Erythroblast (primary cell): ENCODE results near the gene CDC34.

Experiments
- DNase-seq, 2 experiments: peaks; one replicate each; lab custom pipeline; 2025; lab: John Stamatoyannopoulos, UW
- GATA1 ChIP-seq: IDR thresholded peaks from 2 replicates; pipeline ENCODE4 v1.6.1; 2011; ENCODE audit warnings: low read depth, mild to moderate bottlenecking, control low read depth, low read length, moderate library complexity
- POLR2A ChIP-seq: IDR thresholded peaks from 2 replicates; pipeline ENCODE4 v1.6.1; 2011; ENCODE audit warnings: mild to moderate bottlenecking, low read length

Gene CDC34

GRCh38 chr19:522726-523125 lies 8.8 kb upstream of the CDC34 start:
- TF ChIP-seq GATA1 (no peak), POLR2A (no peak)
- no peak for DNase-seq

GRCh38 chr19:524062-524674 lies 7.4 kb upstream of the CDC34 start:
- TF ChIP-seq POLR2A (no peak), GATA1 (no peak)
- DNase-seq, result no peak

GRCh38 chr19:525029-525428 lies 6.5 kb upstream of the CDC34 start:
- no peak for DNase-seq
- TF ChIP-seq POLR2A (no peak), GATA1 (no peak)

GRCh38 chr19:525857-526419 lies 5.6 kb upstream of the CDC34 start:
- TF ChIP-seq POLR2A, result no peak
- TF ChIP-seq GATA1, result no peak
- DNase-seq, result no peak

- no peak for DNase-seq
- TF ChIP-seq GATA1, result no peak
- no peak for TF ChIP-seq POLR2A
Observed at GRCh38 chr19:530134-531008, 1.2 kb upstream of the CDC34 start.

- TF ChIP-seq POLR2A, result peak; percentile 65
- TF ChIP-seq GATA1, result no peak
- peak; percentile 91 to 95 for DNase-seq
Observed at GRCh38 chr19:531009-531752, 379 bp upstream of the CDC34 start.

GRCh38 chr19:532561-533363 lies 1.2 kb downstream of the CDC34 start:
- DNase-seq, result peak; percentile 81 to 86
- TF ChIP-seq POLR2A (no peak), GATA1 (no peak)

GRCh38 chr19:533364-534058 lies 2.0 kb downstream of the CDC34 start:
- no peak for DNase-seq
- TF ChIP-seq POLR2A, result no peak
- TF ChIP-seq GATA1, result no peak

GRCh38 chr19:534088-534487 lies 2.5 kb downstream of the CDC34 start:
- peak in 1 of 2 experiments; percentile 38 for DNase-seq
- TF ChIP-seq GATA1, result no peak
- no peak for TF ChIP-seq POLR2A

- TF ChIP-seq POLR2A (no peak), GATA1 (no peak)
Observed at GRCh38 chr19:535017-535835, 3.7 kb downstream of the CDC34 start.

GRCh38 chr19:536031-536880 lies 4.7 kb downstream of the CDC34 start:
- no peak for DNase-seq
- TF ChIP-seq POLR2A (no peak), GATA1 (no peak)

More at GRCh38 chr19:535017-535835, 3.7 kb downstream of the CDC34 start:
- DNase-seq, result no peak
